ENCODE measurements around the gene THSD4.
"Not testable (repeated sequence)": the region's sequence is repeated elsewhere in the genome, so short reads cannot be mapped to it uniquely, and the experiment has no call there.

The THSD4 gene

GRCh38 chr15:71124937-71125790, 9.9 kb downstream of the THSD4 start:
- no peak overlapping the region for H3K27ac ChIP-seq
- no peak for TF ChIP-seq ZFX (IDR thresholded peaks at IDR 0.05)
- TF ChIP-seq, protein P1, sequence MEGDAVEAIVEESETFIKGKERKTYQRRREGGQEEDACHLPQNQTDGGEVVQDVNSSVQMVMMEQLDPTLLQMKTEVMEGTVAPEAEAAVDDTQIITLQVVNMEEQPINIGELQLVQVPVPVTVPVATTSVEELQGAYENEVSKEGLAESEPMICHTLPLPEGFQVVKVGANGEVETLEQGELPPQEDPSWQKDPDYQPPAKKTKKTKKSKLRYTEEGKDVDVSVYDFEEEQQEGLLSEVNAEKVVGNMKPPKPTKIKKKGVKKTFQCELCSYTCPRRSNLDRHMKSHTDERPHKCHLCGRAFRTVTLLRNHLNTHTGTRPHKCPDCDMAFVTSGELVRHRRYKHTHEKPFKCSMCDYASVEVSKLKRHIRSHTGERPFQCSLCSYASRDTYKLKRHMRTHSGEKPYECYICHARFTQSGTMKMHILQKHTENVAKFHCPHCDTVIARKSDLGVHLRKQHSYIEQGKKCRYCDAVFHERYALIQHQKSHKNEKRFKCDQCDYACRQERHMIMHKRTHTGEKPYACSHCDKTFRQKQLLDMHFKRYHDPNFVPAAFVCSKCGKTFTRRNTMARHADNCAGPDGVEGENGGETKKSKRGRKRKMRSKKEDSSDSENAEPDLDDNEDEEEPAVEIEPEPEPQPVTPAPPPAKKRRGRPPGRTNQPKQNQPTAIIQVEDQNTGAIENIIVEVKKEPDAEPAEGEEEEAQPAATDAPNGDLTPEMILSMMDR (conservative IDR thresholded peaks at IDR 0.05), result no peak

GRCh38 chr15:71125831-71126450, 10.7 kb downstream of the THSD4 start:
- TF ChIP-seq, protein P1 (conservative IDR thresholded peaks at IDR 0.05), result peak; percentile 48; the same call in 1 of the 2 replicates
- TF ChIP-seq ZFX (IDR thresholded peaks at IDR 0.05), result no peak
- H3K27ac ChIP-seq, result no peak overlapping the region

DNA sequence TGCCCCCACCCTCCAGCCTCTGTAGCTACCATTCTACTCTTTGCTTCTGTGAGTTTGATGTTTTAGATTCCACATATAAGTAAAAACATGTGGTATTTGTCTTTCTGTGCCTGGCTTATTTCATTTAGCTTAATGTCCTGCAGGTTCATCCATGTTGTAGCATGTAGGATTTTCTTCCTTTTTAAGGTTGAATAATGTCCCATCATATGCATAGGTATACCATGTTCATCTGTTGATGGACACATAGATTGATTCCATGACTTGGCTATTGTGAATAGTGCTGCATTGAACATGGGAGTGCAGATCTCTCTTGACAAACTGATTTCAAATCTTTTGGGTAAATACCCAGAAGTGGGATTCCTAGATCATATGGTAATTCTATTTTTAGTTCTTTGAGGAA, 11.8 kb downstream of the THSD4 start:
- TF ChIP-seq, protein P1 (conservative IDR thresholded peaks at IDR 0.05), result no peak
- no peak for TF ChIP-seq ZFX (IDR thresholded peaks at IDR 0.05)
- no peak overlapping the region for H3K27ac ChIP-seq

DNA sequence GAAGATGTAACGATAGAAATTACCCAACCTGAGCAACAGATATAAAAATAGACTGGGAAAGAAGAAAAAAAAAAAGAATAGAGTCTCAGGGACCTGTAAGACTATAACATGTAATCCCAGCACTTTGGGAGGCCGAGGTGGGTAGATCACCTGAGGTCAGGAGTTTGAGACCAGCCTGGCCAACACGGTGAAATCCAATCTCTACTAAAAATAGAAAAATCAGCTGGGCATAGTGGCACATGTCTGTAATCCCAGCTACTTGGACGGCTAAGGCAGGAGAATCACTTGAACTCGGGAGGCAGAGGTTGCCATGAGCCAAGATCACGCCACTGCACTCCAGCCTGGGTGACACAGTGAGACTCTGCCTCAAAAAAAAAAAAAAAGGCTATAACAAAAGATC, 12.9 kb downstream of the THSD4 start:
- not testable (repeated sequence) for H3K27ac ChIP-seq

DNA sequence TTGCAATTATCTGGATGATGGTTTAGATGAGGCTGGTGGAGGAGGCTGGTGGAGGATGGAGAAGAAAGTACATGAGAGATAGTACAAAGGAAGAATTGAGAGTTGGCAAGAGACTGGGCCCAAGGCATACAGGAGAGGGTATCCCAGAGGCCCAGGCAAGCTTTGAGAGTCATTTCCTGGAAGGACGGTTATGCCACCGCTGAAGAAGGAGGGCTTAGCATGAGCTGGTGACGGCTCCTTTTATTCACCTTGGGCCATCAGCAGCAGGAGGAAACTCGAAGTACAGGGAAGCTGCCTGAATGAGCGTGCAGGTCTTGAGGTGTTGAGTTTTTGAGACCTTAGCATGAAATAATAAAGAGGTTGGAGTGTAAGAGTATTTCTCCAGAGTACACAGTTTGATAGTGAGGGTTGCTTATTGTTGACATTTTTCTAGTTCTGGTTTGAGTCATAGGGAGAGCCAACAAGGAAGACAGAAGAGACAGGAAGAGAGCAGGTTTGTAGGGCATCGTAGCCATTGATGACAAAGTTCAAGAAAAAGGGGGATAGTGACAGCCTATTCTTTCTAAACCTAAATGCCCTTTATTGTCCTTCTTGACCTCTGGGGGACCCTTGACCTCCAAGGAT, 13.8 kb downstream of the THSD4 start:
- TF ChIP-seq ZFX (IDR thresholded peaks at IDR 0.05), result no peak
- TF ChIP-seq, protein P1 (conservative IDR thresholded peaks at IDR 0.05), result no peak
- no peak overlapping the region for H3K27ac ChIP-seq

DNA sequence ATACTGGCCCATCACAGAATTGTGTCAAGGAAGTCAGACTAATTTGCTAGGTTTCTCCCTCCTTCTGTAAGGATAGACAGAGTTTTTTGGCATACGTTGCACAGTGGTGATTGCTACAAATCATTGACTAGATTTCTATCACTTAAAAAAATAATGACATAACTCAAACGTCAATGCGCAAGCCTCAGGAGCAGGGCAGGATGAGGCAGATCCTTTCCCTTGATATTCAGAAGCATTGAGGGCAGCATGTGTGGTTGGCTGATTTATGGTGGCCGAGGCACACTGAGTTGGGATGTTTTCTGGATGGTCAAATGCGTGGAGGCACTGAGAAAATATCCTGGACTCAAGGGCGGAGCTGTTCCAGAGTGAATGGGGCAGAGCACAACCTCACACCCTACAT, 14.4 kb downstream of the THSD4 start:
- TF ChIP-seq, protein P1 (conservative IDR thresholded peaks at IDR 0.05), result no peak
- no peak for TF ChIP-seq ZFX (IDR thresholded peaks at IDR 0.05)
- no peak overlapping the region for H3K27ac ChIP-seq

DNA sequence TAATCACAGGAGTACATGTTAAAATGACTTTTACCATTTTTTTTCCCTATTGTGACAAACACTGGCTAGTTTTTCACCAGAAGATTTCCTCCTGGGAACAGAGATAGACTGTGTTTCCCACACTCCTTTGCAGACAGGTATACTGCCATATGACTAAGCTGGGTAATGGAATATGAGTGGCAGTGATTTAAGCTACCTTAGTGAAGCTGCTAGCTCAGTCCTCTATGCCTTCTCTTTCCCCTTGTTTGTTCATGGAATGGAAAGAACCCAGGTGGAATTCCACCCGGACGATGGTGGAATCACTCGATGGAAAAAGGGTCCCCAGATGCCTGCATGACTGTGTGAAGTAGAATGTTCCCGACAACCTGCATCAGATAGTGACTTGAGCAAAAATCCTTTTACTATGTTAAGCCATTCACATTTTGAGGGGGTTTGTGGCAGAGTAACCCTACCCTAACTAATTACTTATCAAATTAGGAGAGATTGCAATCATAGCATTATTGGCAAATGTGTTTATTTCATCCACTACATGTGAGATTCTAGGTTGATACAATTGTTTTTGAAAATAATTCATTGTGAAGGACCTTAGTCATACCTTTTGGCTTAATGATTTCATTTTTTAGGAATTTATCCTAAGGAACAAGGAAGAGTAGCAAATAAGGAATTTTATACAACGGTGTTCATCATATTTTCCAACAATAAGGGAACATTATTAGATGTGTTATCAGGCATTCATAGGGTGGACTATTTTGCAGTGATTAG, 16.5 kb downstream of the THSD4 start:
- TF ChIP-seq, protein P1 (conservative IDR thresholded peaks at IDR 0.05), result no peak
- no peak for TF ChIP-seq ZFX (IDR thresholded peaks at IDR 0.05)
- H3K27ac ChIP-seq, result no peak overlapping the region

Data from C4-2B (cell line).